GM06990 (cell line): ENCODE measurements around the gene CPT1C.
A peak's percentile ranks its signal among the peaks of the same experiment; 100 is the strongest.

Experiments
- DNase-seq: peaks from one replicate; pipeline ENCODE4 v3.0.0-alpha.2; 2011; ENCODE audit not compliant: insufficient read length; ENCODE audit errors: extremely low read depth
- H3K27me3 ChIP-seq: replicated peaks from 2 replicates; pipeline ENCODE4 v1.6.0; 2011; ENCODE audit warnings: low read length; ENCODE audit not compliant: control insufficient read depth, insufficient read depth
- H3K36me3 ChIP-seq: 2 replicates; pipeline ENCODE4 v1.5.1; 2011; ENCODE audit warnings: low read length; ENCODE audit not compliant: control insufficient read depth, insufficient read depth
- H3K4me3 ChIP-seq: replicated peaks from 2 replicates; pipeline ENCODE4 v1.5.1; 2011; ENCODE audit warnings: low read depth, mild to moderate bottlenecking, control low read depth, low read length
- TF ChIP-seq, protein P1 (sequence below): IDR thresholded peaks from 2 replicates; pipeline ENCODE4 v1.5.1; 2011; ENCODE audit warnings: low read length, control low read depth, mild to moderate bottlenecking, inconsistent platforms; ENCODE audit not compliant: insufficient read depth, poor library complexity, severe bottlenecking

The CPT1C gene

GRCh38 chr19:49744946-49745381 is 54.0 kb downstream of the CPT1C start:
- H3K4me3 ChIP-seq: no peak overlapping the region
- no peaks in the 10 kb centered on the region for H3K36me3 ChIP-seq
- H3K27me3 ChIP-seq: no peaks in the 10 kb centered on the region
- TF ChIP-seq, protein P1, sequence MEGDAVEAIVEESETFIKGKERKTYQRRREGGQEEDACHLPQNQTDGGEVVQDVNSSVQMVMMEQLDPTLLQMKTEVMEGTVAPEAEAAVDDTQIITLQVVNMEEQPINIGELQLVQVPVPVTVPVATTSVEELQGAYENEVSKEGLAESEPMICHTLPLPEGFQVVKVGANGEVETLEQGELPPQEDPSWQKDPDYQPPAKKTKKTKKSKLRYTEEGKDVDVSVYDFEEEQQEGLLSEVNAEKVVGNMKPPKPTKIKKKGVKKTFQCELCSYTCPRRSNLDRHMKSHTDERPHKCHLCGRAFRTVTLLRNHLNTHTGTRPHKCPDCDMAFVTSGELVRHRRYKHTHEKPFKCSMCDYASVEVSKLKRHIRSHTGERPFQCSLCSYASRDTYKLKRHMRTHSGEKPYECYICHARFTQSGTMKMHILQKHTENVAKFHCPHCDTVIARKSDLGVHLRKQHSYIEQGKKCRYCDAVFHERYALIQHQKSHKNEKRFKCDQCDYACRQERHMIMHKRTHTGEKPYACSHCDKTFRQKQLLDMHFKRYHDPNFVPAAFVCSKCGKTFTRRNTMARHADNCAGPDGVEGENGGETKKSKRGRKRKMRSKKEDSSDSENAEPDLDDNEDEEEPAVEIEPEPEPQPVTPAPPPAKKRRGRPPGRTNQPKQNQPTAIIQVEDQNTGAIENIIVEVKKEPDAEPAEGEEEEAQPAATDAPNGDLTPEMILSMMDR: no peak
- no peak for DNase-seq

GRCh38 chr19:49746206-49746958 is 55.5 kb downstream of the CPT1C start:
- TF ChIP-seq, protein P1: no peak
- peak; percentile 79 for DNase-seq
- no peak overlapping the region for H3K4me3 ChIP-seq
- no peaks in the 10 kb centered on the region for H3K27me3 ChIP-seq
- H3K36me3 ChIP-seq: no peaks in the 10 kb centered on the region

DNA sequence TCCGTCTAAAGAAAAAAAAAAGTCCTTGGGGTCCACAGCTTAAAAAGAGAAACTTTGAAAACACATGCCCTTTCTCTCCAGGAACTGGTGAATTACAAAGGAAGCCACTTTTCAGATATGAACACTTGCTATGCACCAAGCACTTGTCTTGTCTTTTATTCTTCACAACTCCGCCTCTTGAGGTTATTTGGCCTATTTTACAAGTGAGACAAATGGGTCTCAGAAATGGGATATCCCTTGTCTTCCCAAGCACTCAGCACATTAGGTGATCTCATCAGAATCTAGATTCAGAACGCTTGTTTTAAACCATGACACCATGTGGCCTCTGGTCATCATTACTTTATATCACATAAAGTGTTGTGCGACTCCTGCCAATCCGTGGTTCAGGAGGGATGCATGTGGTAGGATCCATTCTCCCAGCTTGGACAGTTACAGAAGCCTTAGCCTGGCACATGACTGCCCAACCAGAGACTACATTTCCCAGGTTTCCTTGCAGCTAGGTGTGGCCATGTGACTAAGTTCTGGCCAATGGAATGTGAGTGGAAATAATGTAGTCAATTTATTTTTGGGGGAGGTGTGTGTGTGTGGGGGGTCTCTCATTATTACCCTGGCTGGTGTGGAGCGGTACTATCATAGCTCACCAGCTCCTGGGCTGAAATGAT is 58.3 kb downstream of the CPT1C start:
- H3K27me3 ChIP-seq: no peaks in the 10 kb centered on the region
- no peak overlapping the region for H3K4me3 ChIP-seq
- TF ChIP-seq, protein P1: no peak
- no peaks in the 10 kb centered on the region for H3K36me3 ChIP-seq
- no peak for DNase-seq

- Histone ChIP-seq H3K27me3 (no peaks in the 10 kb centered on the region), H3K4me3 (no peak overlapping the region), H3K36me3 (no peaks in the 10 kb centered on the region)
- TF ChIP-seq, protein P1: no peak
- no peak for DNase-seq
These were observed 58.9 kb downstream of the CPT1C start for GRCh38 chr19:49749771-49750170.

DNA sequence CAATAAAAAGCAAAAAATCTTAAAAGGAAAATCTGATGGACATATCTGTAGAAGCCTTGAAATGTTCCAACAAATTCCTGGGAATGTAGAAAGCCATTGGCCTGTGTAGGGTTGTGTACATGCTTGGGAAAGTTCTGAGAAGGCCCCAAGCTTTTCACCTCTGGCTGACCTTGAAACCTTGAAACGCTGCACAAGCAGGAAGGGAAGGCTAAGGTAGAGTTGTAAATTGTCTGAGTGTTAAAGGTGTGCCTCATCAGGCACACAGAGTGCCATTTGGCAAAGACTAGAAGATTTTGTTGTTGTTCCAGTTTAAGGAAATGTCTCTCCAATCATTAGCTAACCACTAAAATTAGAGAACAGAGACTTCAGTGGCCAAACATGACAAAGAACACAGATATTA is 61.8 kb downstream of the CPT1C start:
- Histone ChIP-seq H3K36me3 (no peaks in the 10 kb centered on the region), H3K4me3 (no peak overlapping the region), H3K27me3 (no peaks in the 10 kb centered on the region)
- no peak for DNase-seq
- TF ChIP-seq, protein P1: no peak
